HepG2 (cell line): ENCODE data around the gene SELENOW. TPM values are rescaled to one million over a fixed set of nuclear protein-coding genes. Genes with fewer than 3 reads are reported as not detected.

Experiments
- CBX5 ChIP-seq: sonication (generic); formaldehyde crosslinking; IDR thresholded peaks from 2 replicates; pipeline ENCODE4 v1.4.0; 2020; ENCODE audit warnings: missing genetic modification reagents, borderline replicate concordance
- MIXL1 ChIP-seq: IDR thresholded peaks from 2 replicates; pipeline ENCODE4 v1.6.1; 2016
- NFRKB ChIP-seq: fragments of 450-650 bp; IDR thresholded peaks from 2 replicates; pipeline ENCODE4 v1.6.1; 2017
- NRL ChIP-seq: sonication (generic); formaldehyde crosslinking; IDR thresholded peaks from 2 replicates; pipeline ENCODE4 v1.5.0; 2020; ENCODE audit warnings: missing genetic modification reagents, mild to moderate bottlenecking, moderate library complexity, borderline replicate concordance
- PAXIP1 ChIP-seq: sonication (generic); formaldehyde crosslinking; conservative IDR thresholded peaks from 2 replicates; pipeline ENCODE4 v1.4.0; 2020; ENCODE audit warnings: mild to moderate bottlenecking, missing genetic modification reagents, moderate library complexity
- PPARG ChIP-seq: conservative IDR thresholded peaks from 2 replicates; pipeline ENCODE4 v1.6.1; 2016; ENCODE audit warnings: missing biosample characterization, missing genetic modification reagents
- RARA ChIP-seq: IDR thresholded peaks from 2 replicates; pipeline ENCODE4 v1.6.1; 2016; ENCODE audit warnings: missing genetic modification reagents, missing compliant biosample characterization
- SIN3B ChIP-seq: fragments of 150-350 bp; IDR thresholded peaks from 2 replicates; pipeline ENCODE4 v1.6.1; 2014; ENCODE audit warnings: low read length
- SNAPC2 ChIP-seq: sonication (generic); formaldehyde crosslinking; IDR thresholded peaks from 2 replicates; pipeline ENCODE4 v1.8.1; 2022; ENCODE audit warnings: mild to moderate bottlenecking, missing genetic modification reagents
- ZBTB25 ChIP-seq: IDR thresholded peaks from 2 replicates; pipeline ENCODE4 v1.6.1; 2018; ENCODE audit warnings: missing genetic modification reagents
- ZNF225 ChIP-seq: sonication (generic); formaldehyde crosslinking; IDR thresholded peaks from 2 replicates; pipeline ENCODE4 v1.4.0; 2020; ENCODE audit warnings: mild to moderate bottlenecking, missing genetic modification reagents
- ZNF331 ChIP-seq: sonication (generic); formaldehyde crosslinking; IDR thresholded peaks from 2 replicates; pipeline ENCODE4 v1.4.0; 2020; ENCODE audit warnings: missing genetic modification reagents
- ZNF614 ChIP-seq: IDR thresholded peaks from 2 replicates; pipeline ENCODE4 v1.6.1; 2018; ENCODE audit warnings: missing biosample characterization, missing genetic modification reagents, inconsistent platforms, borderline replicate concordance
- ZNF709 ChIP-seq: sonication (generic); formaldehyde crosslinking; IDR thresholded peaks from 2 replicates; pipeline ENCODE4 v1.5.0; 2020; ENCODE audit warnings: mild to moderate bottlenecking, missing genetic modification reagents
- ZNF83 ChIP-seq: sonication (generic); formaldehyde crosslinking; IDR thresholded peaks from 2 replicates; pipeline ENCODE4 v1.4.0; 2020; ENCODE audit warnings: missing genetic modification reagents, mild to moderate bottlenecking, borderline replicate concordance
- ZSCAN5A ChIP-seq: sonication (generic); formaldehyde crosslinking; IDR thresholded peaks from 2 replicates; pipeline ENCODE4 v1.8.0; 2022; ENCODE audit warnings: mild to moderate bottlenecking, missing genetic modification reagents, borderline replicate concordance
- polyA plus RNA-seq, 8 experiments: library from polyadenylated mRNA; depleted of rRNA in 3 of 8; stranded (reverse) in 7 of 8; unstranded in 1 of 8; fragments of >200 nt; fragmentation: Illumina TruSeq in 4 of 8; extraction: Trizol in 4 of 8; gene quantifications; 2 replicates each; pipeline versions ENCODE4 v1.2.1 to v1.2.3, GENCODE V29; 2011 to 2016; ENCODE audit warnings: low read depth in 4 of 8, missing spikeins in 1 of 8, mixed read lengths in 1 of 8; ENCODE audit not compliant: insufficient read depth in 1 of 8
- total RNA-seq, 5 experiments: library from RNA; depleted of rRNA; stranded (reverse); fragments of >200 nt; fragmentation: Illumina TruSeq; extraction: Trizol; gene quantifications; 2 replicates each; pipeline ENCODE4 v1.2.3, GENCODE V29; 2016; ENCODE audit warnings: low read depth in 1 of 5
- TF ChIP-seq, protein P1 (sequence below): sonication (generic); formaldehyde crosslinking; IDR thresholded peaks from 2 replicates; pipeline ENCODE4 v1.8.1; 2023; ENCODE audit warnings: mild to moderate bottlenecking, missing genetic modification reagents, borderline replicate concordance
- TF ChIP-seq, protein P2 (sequence below): IDR thresholded peaks from 2 replicates; pipeline ENCODE4 v1.6.1; 2016; ENCODE audit warnings: low read depth, borderline replicate concordance
- TF ChIP-seq, protein P3 (sequence below): IDR thresholded peaks from 2 replicates; pipeline ENCODE4 v1.6.1; 2012; ENCODE audit warnings: low read length, improper control_type of control experiment

The SELENOW gene
- total and polyA plus RNA-seq, 2 of the 13 experiments (the other 11 are each of a cell fraction or from before 2014, with no cell fraction given), result 50.3 to 64.7 TPM

GRCh38 chr19:47745010-47745901, 33.2 kb upstream of the SELENOW start, which contains the start of gene NOP53 (continued):
- TF ChIP-seq, protein P1, sequence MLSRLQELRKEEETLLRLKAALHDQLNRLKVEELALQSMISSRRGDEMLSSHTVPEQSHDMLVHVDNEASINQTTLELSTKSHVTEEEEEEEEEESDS (CRISPR knock-in tag), result no peak
- TF ChIP-seq ZNF614 (CRISPR knock-in tag) (peak; percentile 87; the same call in 1 of the 2 replicates), MIXL1 (CRISPR knock-in tag) (no peak), ZSCAN5A (CRISPR knock-in tag) (no peak), PAXIP1 (CRISPR knock-in tag) (peak; percentile 31; the same call in 1 of the 2 replicates), ZNF83 (CRISPR knock-in tag) (no peak), ZNF331 (CRISPR knock-in tag) (peak; percentile 54; the same call in 1 of the 2 replicates), SIN3B (no peak), PPARG (CRISPR knock-in tag) (0 out of 2 replicates have a peak, but pooled peaks have one; percentile 27), ZNF225 (CRISPR knock-in tag) (no peak), ZBTB25 (peak; percentile 86; the same call in 1 of the 2 replicates), RARA (peak; percentile 21; the same call in 1 of the 2 replicates), SNAPC2 (CRISPR knock-in tag) (no peak), NRL (peak; percentile 56; the same call in 1 of the 2 replicates), ZNF709 (peak; percentile 42; the same call in 1 of the 2 replicates), NFRKB (peak; percentile 80), CBX5 (CRISPR knock-in tag) (peak; percentile 45; the same call in 1 of the 2 replicates)
- TF ChIP-seq, protein P2, sequence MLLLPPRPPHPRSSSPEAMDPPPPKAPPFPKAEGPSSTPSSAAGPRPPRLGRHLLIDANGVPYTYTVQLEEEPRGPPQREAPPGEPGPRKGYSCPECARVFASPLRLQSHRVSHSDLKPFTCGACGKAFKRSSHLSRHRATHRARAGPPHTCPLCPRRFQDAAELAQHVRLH, result peak; percentile 78; the same call in 1 of the 2 replicates
- TF ChIP-seq, protein P3, sequence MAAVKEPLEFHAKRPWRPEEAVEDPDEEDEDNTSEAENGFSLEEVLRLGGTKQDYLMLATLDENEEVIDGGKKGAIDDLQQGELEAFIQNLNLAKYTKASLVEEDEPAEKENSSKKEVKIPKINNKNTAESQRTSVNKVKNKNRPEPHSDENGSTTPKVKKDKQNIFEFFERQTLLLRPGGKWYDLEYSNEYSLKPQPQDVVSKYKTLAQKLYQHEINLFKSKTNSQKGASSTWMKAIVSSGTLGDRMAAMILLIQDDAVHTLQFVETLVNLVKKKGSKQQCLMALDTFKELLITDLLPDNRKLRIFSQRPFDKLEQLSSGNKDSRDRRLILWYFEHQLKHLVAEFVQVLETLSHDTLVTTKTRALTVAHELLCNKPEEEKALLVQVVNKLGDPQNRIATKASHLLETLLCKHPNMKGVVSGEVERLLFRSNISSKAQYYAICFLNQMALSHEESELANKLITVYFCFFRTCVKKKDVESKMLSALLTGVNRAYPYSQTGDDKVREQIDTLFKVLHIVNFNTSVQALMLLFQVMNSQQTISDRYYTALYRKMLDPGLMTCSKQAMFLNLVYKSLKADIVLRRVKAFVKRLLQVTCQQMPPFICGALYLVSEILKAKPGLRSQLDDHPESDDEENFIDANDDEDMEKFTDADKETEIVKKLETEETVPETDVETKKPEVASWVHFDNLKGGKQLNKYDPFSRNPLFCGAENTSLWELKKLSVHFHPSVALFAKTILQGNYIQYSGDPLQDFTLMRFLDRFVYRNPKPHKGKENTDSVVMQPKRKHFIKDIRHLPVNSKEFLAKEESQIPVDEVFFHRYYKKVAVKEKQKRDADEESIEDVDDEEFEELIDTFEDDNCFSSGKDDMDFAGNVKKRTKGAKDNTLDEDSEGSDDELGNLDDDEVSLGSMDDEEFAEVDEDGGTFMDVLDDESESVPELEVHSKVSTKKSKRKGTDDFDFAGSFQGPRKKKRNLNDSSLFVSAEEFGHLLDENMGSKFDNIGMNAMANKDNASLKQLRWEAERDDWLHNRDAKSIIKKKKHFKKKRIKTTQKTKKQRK, result no peak
